DOHH2 (cell line): ENCODE measurements around the gene EEF1AKMT3.

ENCODE experiments used
- H3F3A ChIP-seq: fragments of 200-600 bp; sonication (generic), shearing (Covaris generic); 2 replicates; pipeline ENCODE4 v1.6.0; 2016; ENCODE audit warnings: antibody characterized with exemption, mild to moderate bottlenecking; ENCODE audit not compliant: control insufficient read depth, insufficient read depth
- H3K27ac ChIP-seq: fragments of 200-600 bp; sonication (generic); 2 replicates; pipeline ENCODE4 v1.5.1; 2014; ENCODE audit warnings: low read depth, mild to moderate bottlenecking, low read length, moderate library complexity
- H3K27me3 ChIP-seq: fragments of 200-600 bp; sonication (generic); 2 replicates; pipeline ENCODE4 v1.6.1; 2014; ENCODE audit warnings: mild to moderate bottlenecking, low read length, mixed read lengths; ENCODE audit not compliant: control insufficient read depth
- H3K36me3 ChIP-seq: fragments of 200-600 bp; sonication (generic); 2 replicates; pipeline ENCODE4 v1.6.1; 2014; ENCODE audit warnings: mild to moderate bottlenecking, low read length, moderate library complexity, mixed read lengths; ENCODE audit not compliant: control insufficient read depth
- H3K4me1 ChIP-seq: fragments of 200-600 bp; sonication (generic); 2 replicates; pipeline ENCODE4 v1.6.1; 2014; ENCODE audit warnings: mild to moderate bottlenecking, low read length, mixed read lengths; ENCODE audit not compliant: control insufficient read depth
- H3K4me2 ChIP-seq: fragments of 200-600 bp; sonication (generic); 2 replicates; pipeline ENCODE4 v1.6.0; 2014; ENCODE audit warnings: mild to moderate bottlenecking, low read length, moderate library complexity
- H3K4me3 ChIP-seq: fragments of 200-600 bp; sonication (generic); 2 replicates; pipeline ENCODE4 v1.5.1; 2014; ENCODE audit warnings: mild to moderate bottlenecking, low read length, mixed read lengths
- H3K79me2 ChIP-seq: fragments of 200-600 bp; sonication (generic); 2 replicates; pipeline ENCODE4 v1.6.1; 2014; ENCODE audit warnings: mild to moderate bottlenecking, low read length, mixed read lengths; ENCODE audit not compliant: control insufficient read depth
- H3K9me2 ChIP-seq: fragments of 200-600 bp; sonication (generic); replicated peaks from 2 replicates; pipeline ENCODE4 v1.6.1; 2014; ENCODE audit warnings: mild to moderate bottlenecking, low read length, mixed read lengths; ENCODE audit not compliant: control insufficient read depth
- H3K9me3 ChIP-seq: fragments of 200-600 bp; sonication (generic); 2 replicates; pipeline ENCODE4 v1.6.1; 2014; ENCODE audit warnings: antibody characterized with exemption, low read length, mixed read lengths; ENCODE audit not compliant: control insufficient read depth, insufficient read depth
- H4K20me1 ChIP-seq: fragments of 200-600 bp; sonication (generic); 2 replicates; pipeline ENCODE4 v1.6.0; 2014; ENCODE audit warnings: low read depth, mild to moderate bottlenecking, antibody characterized with exemption, low read length, moderate library complexity; ENCODE audit not compliant: control insufficient read depth, insufficient read depth
- CTCF ChIP-seq: fragments of 200-600 bp; sonication (generic); IDR thresholded peaks from one replicate; pipeline ENCODE4 v1.5.1; 2014; ENCODE audit warnings: antibody characterized with exemption, mild to moderate bottlenecking, low read depth, low read length; ENCODE audit not compliant: poor library complexity, severe bottlenecking
- EZH2phosphoT487 ChIP-seq: fragments of 200-600 bp; sonication (generic); IDR thresholded peaks from 2 replicates; pipeline ENCODE4 v1.6.1; 2017; ENCODE audit warnings: borderline replicate concordance, mild to moderate bottlenecking, antibody characterized with exemption, low read length, moderate library complexity, mixed read lengths

EEF1AKMT3 gene

GRCh38 chr12:57776247-57776587 is 3.8 kb downstream of the EEF1AKMT3 start:
- no peaks in the 10 kb centered on the region for H3K9me3 ChIP-seq
- H3K4me2 ChIP-seq, result no peak overlapping the region
- no peaks in the 10 kb centered on the region for H3K9me2 ChIP-seq
- H3K79me2 ChIP-seq, result peaks cover 4% of the 10 kb centered on the region
- H3K4me3 ChIP-seq, result no peak overlapping the region
- peaks cover 10% of the 10 kb centered on the region for H3K4me1 ChIP-seq
- H3F3A ChIP-seq, result no peaks in the 10 kb centered on the region
- no peaks in the 10 kb centered on the region for H4K20me1 ChIP-seq
- H3K36me3 ChIP-seq, result no peaks in the 10 kb centered on the region; the same call in 1 of the 2 replicates
- TF ChIP-seq EZH2phosphoT487 (no peak), CTCF (peak; percentile 9)
- no peak overlapping the region for H3K27ac ChIP-seq
- no peaks in the 10 kb centered on the region for H3K27me3 ChIP-seq

GRCh38 chr12:57777367-57777766 is 5.0 kb downstream of the EEF1AKMT3 start:
- Histone ChIP-seq H3K27ac (no peak overlapping the region), H3K4me1 (peaks cover 19% of the 10 kb centered on the region), H3K27me3 (no peaks in the 10 kb centered on the region), H3K9me3 (no peaks in the 10 kb centered on the region), H3K79me2 (no peaks in the 10 kb centered on the region), H3F3A (no peaks in the 10 kb centered on the region), H4K20me1 (no peaks in the 10 kb centered on the region), H3K36me3 (no peaks in the 10 kb centered on the region), H3K4me2 (no peak overlapping the region), H3K9me2 (no peaks in the 10 kb centered on the region), H3K4me3 (no peak overlapping the region)
- TF ChIP-seq EZH2phosphoT487, result no peak
- TF ChIP-seq CTCF, result no peak

GRCh38 chr12:57777911-57778310 is 5.5 kb downstream of the EEF1AKMT3 start:
- H3K4me3 ChIP-seq, result no peak overlapping the region
- TF ChIP-seq EZH2phosphoT487 (no peak), CTCF (no peak)
- no peaks in the 10 kb centered on the region for H3F3A ChIP-seq
- peaks cover 16% of the 10 kb centered on the region for H3K4me1 ChIP-seq
- no peaks in the 10 kb centered on the region for H3K9me2 ChIP-seq
- no peak overlapping the region for H3K4me2 ChIP-seq
- H3K27ac ChIP-seq, result no peak overlapping the region
- peaks cover 2% of the 10 kb centered on the region; the same call in 1 of the 2 replicates for H3K36me3 ChIP-seq
- no peaks in the 10 kb centered on the region for H3K27me3 ChIP-seq
- H3K79me2 ChIP-seq, result peaks cover 4% of the 10 kb centered on the region
- H3K9me3 ChIP-seq, result no peaks in the 10 kb centered on the region
- H4K20me1 ChIP-seq, result peaks cover under 1% of the 10 kb centered on the region; the same call in 1 of the 2 replicates

- Histone ChIP-seq H3K4me2 (no peak overlapping the region), H3F3A (no peaks in the 10 kb centered on the region), H3K9me2 (no peaks in the 10 kb centered on the region), H3K4me3 (no peak overlapping the region), H4K20me1 (peaks cover 4% of the 10 kb centered on the region; the same call in 1 of the 2 replicates), H3K27ac (no peak overlapping the region), H3K4me1 (peaks cover 21% of the 10 kb centered on the region), H3K79me2 (peaks cover 22% of the 10 kb centered on the region), H3K36me3 (peaks cover 13% of the 10 kb centered on the region), H3K9me3 (no peaks in the 10 kb centered on the region), H3K27me3 (no peaks in the 10 kb centered on the region)
- TF ChIP-seq CTCF (no peak), EZH2phosphoT487 (no peak)
Measured at GRCh38 chr12:57779736-57780135, 7.3 kb downstream of the EEF1AKMT3 start.
